ENCODE data around the gene SRGAP2B.
"Not testable (repeated sequence)": the region's sequence is repeated elsewhere in the genome, so short reads cannot be mapped to it uniquely, and the experiment has no call there.

Gene SRGAP2B

GRCh38 chr1:144995833-144996410 lies 99.2 kb downstream of the SRGAP2B start:
- not testable (repeated sequence) for DNase-seq (ENCODE audit: low spot score)

GRCh38 chr1:144992915-144993314 lies 102.2 kb downstream of the SRGAP2B start:
- DNase-seq (ENCODE audit: low spot score), result not testable (repeated sequence)

GRCh38 chr1:144990611-144991010 lies 104.5 kb downstream of the SRGAP2B start:
- not testable (repeated sequence) for DNase-seq (ENCODE audit: low spot score)

DNA sequence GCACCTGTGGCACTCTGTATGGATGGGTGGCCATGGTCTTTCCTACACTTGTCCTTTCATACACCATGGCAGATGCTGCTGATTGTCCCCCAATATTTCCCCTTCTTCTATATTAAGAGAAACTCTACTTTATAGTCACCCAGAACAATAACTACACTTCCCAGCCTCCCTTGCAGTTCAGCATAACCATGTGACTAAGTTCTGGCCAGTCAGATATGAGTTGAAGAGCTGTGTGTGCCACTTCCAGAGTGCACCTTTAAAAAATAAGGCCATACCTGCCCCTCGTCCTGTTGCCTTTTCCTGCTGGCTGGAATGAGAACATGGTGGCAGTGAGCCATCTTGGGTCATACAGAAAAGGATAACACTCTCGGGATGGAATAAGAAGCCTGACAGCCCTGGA lies 108.0 kb downstream of the SRGAP2B start:
- not testable (repeated sequence) for DNase-seq (ENCODE audit: low spot score)

- DNase-seq (ENCODE audit: low spot score), result not testable (repeated sequence)
These were observed 108.8 kb downstream of the SRGAP2B start for GRCh38 chr1:144986171-144986860.

DNA sequence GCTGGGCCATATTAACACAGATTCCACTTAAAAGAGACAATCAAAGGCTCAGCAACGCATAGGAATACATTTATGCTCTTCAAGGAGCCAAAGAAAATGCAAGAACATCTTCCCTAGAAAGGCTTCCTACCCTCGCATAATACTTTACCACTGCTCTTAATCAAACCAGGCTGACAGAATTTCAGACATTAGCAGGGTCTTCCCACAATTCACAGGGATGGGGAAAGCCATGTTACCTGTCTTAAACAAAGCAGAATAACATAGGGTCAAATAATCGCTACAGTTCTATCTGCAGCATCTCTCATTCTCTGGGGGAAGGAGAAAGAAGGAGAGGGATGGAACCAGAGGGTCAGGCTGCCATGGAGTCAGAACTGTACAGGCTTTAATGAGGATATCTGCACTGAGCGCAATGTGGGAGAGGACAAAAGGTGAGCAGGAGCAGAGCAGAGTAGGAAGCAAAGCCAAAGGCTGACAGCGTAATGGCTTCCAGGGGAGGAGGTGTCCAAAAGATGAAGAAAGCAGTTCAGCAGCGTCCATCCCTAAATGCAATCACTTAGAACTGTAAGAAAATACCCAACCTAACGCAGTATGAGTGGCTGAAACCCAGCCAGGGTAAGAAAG lies 109.5 kb downstream of the SRGAP2B start:
- DNase-seq (ENCODE audit: low spot score), result not testable (repeated sequence)

DNA sequence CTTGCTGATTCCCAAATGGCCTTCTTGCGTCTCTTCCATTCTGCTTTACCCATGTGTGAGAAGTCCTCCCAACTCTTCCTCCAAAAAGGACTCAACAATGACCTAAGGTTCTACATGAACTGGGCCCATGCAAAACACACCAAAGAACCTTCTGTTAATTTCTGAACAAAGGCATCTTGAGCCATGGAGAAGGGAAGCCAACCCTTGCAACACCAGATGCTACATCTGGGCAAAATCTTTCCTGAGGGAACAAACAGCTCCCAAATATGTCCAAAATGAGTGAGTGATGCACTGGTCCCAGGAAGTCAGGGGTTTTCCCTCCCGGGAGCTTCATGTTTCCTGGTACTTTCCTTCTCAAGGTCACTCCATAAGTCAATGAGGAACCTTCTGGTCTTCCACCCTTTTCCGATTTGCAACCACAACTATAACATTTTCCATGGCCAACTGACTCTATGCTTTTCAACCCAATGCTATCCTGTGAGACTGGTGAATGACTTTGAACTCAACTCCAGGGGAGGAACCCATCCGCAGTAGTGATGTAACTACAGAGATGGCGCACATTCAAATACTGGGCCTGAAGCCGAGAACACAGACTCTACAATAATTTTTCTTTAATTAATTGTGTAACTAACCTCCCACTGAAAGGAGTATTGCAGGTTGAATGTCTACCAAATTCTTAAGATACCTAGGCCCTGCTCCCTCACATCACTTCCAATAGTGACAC lies 112.2 kb downstream of the SRGAP2B start:
- not testable (repeated sequence) for DNase-seq (ENCODE audit: low spot score)

DNA sequence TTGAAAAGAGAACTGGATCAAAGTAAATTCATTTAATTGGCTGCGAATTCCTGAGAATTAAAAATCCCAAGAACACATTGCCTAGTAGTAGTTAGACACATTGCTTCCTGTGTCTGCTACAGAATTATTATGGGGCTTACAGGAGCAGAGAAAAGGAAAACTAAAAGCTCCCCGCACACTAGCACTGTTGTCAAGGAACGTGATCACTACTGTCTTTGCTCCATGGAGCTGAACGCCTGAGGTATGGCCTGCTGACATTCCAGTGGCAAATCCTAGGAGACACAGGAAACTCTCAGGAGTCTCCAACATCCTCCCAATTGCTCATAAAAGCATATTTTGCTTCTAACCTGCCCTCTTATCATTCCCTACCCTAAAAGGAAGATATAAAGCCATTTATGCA lies 114.0 kb downstream of the SRGAP2B start:
- not testable (repeated sequence) for DNase-seq (ENCODE audit: low spot score)

DNA sequence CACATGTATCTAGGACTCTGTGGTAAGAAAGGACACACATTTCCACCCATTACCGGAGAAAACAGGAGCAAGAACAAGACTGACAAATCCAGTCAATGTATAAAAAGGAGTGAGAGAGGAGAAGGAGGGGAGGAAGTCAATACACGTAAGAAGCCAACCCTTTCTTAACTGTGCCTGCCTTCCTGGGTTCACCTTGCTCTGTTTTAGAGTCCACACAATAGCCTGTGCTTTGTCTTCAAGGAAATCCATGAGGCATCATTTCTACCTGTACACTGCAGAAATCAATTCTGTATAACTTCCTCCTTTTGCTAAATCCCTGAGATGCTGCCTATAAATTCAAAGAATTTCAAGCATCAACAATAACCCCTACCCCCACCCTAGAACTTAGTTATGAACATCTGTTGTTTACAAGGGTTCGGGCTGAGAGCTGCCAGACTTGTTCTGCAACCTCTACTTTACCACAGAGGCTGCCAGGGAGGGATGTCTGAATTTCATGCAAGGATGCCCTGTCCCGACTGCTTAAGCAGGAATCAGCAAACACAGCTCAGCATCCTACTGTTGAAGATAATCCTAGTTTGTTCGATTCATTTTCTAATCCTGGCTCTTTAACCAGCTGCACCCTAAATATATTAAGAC lies 115.0 kb downstream of the SRGAP2B start:
- DNase-seq (ENCODE audit: low spot score), result not testable (repeated sequence)

DNA sequence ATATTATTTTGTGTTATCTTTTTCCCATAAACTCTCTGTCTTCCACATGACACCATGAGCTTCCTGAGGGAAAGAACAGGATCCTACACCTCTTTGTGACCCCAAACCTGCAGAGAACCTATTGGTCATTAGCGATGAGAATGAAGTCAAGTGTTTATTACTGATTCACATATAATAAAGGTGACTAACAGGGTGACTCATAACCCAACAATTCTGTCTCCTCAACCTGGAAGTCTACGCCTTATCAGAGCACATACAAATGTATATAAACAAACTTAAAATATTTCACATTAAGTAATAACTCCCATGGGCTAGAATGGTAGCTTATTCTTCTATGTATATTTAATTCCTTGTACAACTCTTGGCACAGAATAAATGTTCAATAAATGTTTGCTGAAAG lies 117.3 kb downstream of the SRGAP2B start:
- DNase-seq (ENCODE audit: low spot score), result not testable (repeated sequence)

- not testable (repeated sequence) for DNase-seq (ENCODE audit: low spot score)
These were observed 123.2 kb downstream of the SRGAP2B start for GRCh38 chr1:144971936-144972335.

GRCh38 chr1:144966488-144966887 lies 128.6 kb downstream of the SRGAP2B start:
- DNase-seq (ENCODE audit: low spot score), result not testable (repeated sequence)

DNA sequence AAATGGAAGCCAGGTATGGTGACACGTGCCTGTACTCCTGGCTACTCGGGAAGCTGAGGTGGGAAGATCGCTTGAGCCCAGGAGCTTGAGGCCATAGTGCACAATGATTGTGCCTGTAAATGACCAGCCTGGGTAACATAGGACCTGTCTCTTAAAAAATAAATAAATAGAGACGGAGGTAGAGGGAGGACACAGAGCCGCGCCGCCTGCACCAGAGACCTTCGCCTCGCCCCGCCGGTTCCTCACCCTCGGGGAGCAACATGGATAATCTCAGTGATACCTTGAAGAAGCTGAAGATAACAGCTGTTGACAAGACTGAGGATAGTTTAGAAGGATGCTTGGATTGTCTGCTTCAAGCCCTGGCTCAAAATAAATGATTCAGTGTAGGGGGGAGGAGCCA lies 130.4 kb downstream of the SRGAP2B start:
- not testable (repeated sequence) for DNase-seq (ENCODE audit: low spot score)

- DNase-seq (ENCODE audit: low spot score), result not testable (repeated sequence)
These were observed 130.9 kb downstream of the SRGAP2B start for GRCh38 chr1:144964186-144964585.

DNA sequence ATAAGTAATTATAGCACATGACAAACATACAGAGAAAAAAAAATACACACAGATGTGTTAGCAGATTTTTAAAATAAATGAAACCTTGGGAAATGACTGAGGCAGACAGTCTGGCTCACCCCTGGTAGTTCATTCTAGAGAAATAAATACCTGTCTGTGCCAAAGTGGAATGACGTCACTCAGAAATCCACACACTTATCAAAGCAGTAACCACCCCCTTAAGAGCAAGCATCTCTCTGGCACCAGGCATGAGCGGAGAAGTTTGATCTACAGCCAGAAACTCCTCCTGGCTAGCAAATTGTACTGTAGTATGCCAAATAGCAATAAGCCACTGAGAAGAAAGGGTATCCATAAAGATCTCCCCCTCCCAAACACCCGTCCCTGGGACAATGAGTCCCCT lies 131.6 kb downstream of the SRGAP2B start:
- not testable (repeated sequence) for DNase-seq (ENCODE audit: low spot score)

GRCh38 chr1:144961604-144962583 lies 133.2 kb downstream of the SRGAP2B start:
- not testable (repeated sequence) for DNase-seq (ENCODE audit: low spot score)

DNA sequence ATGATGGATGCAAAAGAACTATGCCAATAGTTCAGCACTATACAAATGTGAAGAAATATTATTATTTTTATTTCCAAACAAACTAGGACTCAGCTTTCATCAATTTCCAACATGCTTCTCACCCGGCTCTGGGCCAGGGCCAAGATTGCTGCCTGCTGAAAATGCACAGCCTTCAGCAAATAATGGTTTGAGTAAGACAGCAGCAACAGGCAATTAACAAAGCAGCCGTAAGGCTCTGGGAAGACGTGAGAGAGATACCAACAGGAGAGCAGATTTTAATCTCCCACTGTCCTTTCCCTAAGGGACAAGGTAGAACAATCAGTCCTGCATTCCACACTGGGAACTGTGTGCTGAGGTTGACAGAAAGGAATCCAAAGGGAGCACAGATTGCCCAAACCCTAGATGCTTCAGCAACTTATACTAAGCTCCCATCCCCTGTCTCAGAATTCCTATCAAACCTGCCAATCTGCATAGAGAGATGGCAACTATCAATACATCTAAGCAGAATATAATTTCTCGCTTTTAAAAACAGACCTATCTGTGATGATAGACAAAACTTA lies 134.1 kb downstream of the SRGAP2B start:
- DNase-seq (ENCODE audit: low spot score), result not testable (repeated sequence)

DNA sequence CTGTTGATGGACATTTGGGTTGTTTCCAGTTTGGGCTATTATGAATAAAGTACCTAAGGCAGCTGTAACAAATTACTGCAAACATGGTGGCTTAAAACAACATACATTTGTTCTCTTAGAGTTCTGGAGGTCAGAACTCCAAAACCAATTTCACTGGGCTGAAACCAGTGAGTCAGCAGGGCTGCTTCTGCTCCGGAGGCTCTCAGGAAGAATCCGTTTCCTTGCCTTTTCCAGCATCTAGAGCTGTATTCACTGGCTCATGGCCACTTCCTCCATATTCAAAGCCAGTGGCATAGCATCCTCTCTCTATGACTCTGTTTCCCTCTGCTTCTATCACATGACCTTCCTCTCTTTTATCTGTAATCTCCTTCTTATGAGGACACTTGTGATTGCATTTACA lies 146.7 kb downstream of the SRGAP2B start:
- DNase-seq (ENCODE audit: low spot score), result not testable (repeated sequence)

DNA sequence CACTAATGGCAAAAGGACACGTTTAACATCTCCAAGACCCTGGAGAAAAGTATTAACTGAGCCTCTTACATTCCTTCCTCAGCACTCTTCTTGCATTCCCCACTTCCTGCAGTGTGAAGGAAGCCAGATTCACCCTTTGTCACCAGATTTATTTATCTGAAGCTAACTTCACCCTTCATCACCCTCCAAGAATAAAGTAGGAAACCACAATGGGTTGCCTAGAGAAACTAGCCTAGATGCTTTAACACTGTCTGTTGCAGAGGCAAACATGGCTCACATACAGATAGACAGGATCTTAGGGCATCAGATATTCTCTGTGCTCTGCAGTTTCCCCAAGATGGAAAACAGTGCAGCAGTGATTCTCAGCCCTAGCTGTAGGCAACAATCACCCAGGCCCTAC lies 147.6 kb downstream of the SRGAP2B start:
- not testable (repeated sequence) for DNase-seq (ENCODE audit: low spot score)
